HFF-Myc (cell line): ENCODE results near the gene LDLRAP1.

Experiments
- DNase-seq: peaks from one replicate; pipeline ENCODE4 v3.0.0-alpha.2; 2011; ENCODE audit warnings: low read depth; ENCODE audit errors: extremely low read depth
- H3K4me3 ChIP-seq: replicated peaks from 2 replicates; pipeline ENCODE4 v1.5.1; 2011; ENCODE audit warnings: low read depth, mild to moderate bottlenecking, control low read depth, low read length
- CTCF ChIP-seq: IDR thresholded peaks from 2 replicates; pipeline ENCODE4 v1.5.1; 2012; ENCODE audit warnings: mild to moderate bottlenecking, low read depth, low read length, control low read depth; ENCODE audit errors: missing control alignments

LDLRAP1 gene

DNA sequence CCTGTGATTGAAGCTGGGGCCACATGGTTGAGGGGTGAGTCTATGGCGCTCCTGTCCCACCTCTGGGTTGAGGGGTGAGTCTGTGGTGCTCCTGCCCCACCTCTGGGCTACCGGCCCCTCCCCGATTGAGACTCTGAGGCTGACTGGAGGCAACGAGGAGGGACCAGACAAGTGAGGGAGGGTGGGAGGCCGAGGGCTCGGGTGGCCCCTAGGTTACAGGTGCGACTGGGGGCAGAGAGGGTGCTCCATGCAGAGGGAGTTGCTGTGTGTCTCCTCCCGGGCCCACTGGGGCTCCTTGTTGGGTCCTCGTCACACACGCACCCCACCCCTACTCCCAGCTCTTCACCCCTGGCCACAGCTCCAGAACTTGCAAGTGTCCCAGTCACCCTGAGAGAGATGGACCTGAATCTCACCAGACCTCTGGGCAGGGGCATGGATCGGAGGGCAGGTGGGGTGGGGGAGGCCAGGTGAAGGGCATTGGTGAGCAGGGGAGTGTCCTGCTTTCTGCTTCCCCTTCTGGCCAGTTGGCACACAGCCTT, 12.8 kb downstream of the LDLRAP1 start:
- no peak for TF ChIP-seq CTCF
- no peak for DNase-seq
- no peak overlapping the region for H3K4me3 ChIP-seq

- no peak for DNase-seq
- H3K4me3 ChIP-seq, result no peak overlapping the region
- no peak for TF ChIP-seq CTCF
These were observed 13.5 kb downstream of the LDLRAP1 start for GRCh38 chr1:25556791-25557476.

- TF ChIP-seq CTCF, result no peak
- no peak for DNase-seq
- H3K4me3 ChIP-seq, result no peak overlapping the region
These were observed 14.1 kb downstream of the LDLRAP1 start for GRCh38 chr1:25557543-25557942.

DNA sequence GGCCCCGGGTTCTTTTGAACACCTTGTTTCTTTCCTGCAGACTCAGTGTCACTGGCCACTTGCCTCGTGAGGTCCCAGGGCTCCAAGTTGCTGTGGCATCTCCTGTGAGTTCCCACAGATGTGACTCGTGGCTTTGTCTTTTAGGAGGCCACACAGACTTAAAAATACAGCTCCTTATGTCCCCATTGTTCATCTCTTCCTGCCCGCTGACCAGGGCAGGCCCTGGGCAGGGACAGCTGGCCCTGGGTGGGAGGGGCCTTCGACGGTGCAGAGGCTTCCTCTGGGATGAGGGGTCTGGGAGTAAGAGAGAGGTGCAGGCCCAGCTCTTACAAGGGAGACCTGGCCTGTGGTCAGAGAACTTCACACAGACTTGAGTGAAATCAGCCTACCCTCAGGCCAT, 15.6 kb downstream of the LDLRAP1 start:
- DNase-seq, result no peak
- no peak for TF ChIP-seq CTCF
- no peak overlapping the region for H3K4me3 ChIP-seq

GRCh38 chr1:25560001-25560400, 16.6 kb downstream of the LDLRAP1 start:
- no peak for TF ChIP-seq CTCF
- no peak overlapping the region for H3K4me3 ChIP-seq
- no peak for DNase-seq

DNA sequence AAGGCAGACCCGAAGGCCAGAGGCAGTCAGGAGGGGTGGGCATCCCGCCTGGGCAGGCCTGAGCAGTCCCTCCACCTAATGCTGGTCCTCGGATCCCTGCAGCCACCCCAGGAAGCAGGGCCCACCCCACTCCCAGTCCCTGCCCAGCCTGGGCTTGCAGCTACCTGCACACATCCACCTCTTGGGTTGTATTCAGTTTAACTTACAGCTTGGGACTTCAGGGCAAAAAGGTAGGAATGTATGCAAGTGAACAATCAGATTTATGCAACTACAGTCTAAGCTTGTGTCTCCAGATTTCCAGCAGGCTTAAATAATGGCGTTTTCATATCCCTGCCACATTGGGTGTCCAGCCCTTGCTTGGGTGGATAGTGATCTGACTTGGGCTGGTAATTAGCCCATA, 17.4 kb downstream of the LDLRAP1 start:
- no peak overlapping the region for H3K4me3 ChIP-seq
- TF ChIP-seq CTCF, result no peak

GRCh38 chr1:25561421-25562100, 18.2 kb downstream of the LDLRAP1 start:
- no peak for DNase-seq
- H3K4me3 ChIP-seq, result no peak overlapping the region
- TF ChIP-seq CTCF, result no peak

More for the DNA sequence above, 17.4 kb downstream of the LDLRAP1 start:
- no peak for DNase-seq
